ENCODE results near the gene COMTD1. TPM values are rescaled to one million over a fixed set of nuclear protein-coding genes. Genes with fewer than 3 reads are reported as not detected.
"Not testable (repeated sequence)": the region's sequence is repeated elsewhere in the genome, so short reads cannot be mapped to it uniquely, and the experiment has no call there.

Gene COMTD1
- total RNA-seq, 1 donor from 2014 or later: 18.3 TPM

GRCh38 chr10:75226656-75227055, 9.1 kb downstream of the COMTD1 start:
- DNase-seq: no peak
- peak overlapping the region; percentile 75 for H3K27ac ChIP-seq
- TF ChIP-seq CTCF (IDR thresholded peaks at IDR 0.05): no peak
- H3K9me3 ChIP-seq: no peaks in the 10 kb centered on the region
- no peak for ATAC-seq
- peaks cover 59% of the 10 kb centered on the region for H3K4me1 ChIP-seq
- no peaks in the 10 kb centered on the region for H3K27me3 ChIP-seq (ENCODE audit: low read depth)
- no peak overlapping the region for H3K4me3 ChIP-seq
- H3K36me3 ChIP-seq: peaks cover 76% of the 10 kb centered on the region
- intact Hi-C loops (cut with DNase I): no loop called here

GRCh38 chr10:75226095-75226494, 9.7 kb downstream of the COMTD1 start:
- intact Hi-C loops (cut with DNase I): no loop called here
- H3K36me3 ChIP-seq: peaks cover 76% of the 10 kb centered on the region
- ATAC-seq (no peak), DNase-seq (no peak)
- no peak overlapping the region for H3K4me3 ChIP-seq
- H3K27ac ChIP-seq: peak overlapping the region; percentile 75
- H3K4me1 ChIP-seq: peaks cover 59% of the 10 kb centered on the region
- H3K9me3 ChIP-seq: no peaks in the 10 kb centered on the region
- no peaks in the 10 kb centered on the region for H3K27me3 ChIP-seq (ENCODE audit: low read depth)
- no peak for TF ChIP-seq CTCF (IDR thresholded peaks at IDR 0.05)

GRCh38 chr10:75223507-75223906, 12.2 kb downstream of the COMTD1 start:
- Histone ChIP-seq H3K36me3 (peaks cover 78% of the 10 kb centered on the region), H3K4me1 (peaks cover 55% of the 10 kb centered on the region), H3K27ac (no peak overlapping the region), H3K27me3 (ENCODE audit: low read depth) (no peaks in the 10 kb centered on the region), H3K9me3 (no peaks in the 10 kb centered on the region), H3K4me3 (no peak overlapping the region)
- intact Hi-C loops (cut with DNase I): no loop called here
- no peak for TF ChIP-seq CTCF (IDR thresholded peaks at IDR 0.05)
- no peak for ATAC-seq
- DNase-seq: no peak

GRCh38 chr10:75221492-75221891, 14.3 kb downstream of the COMTD1 start:
- H3K27ac ChIP-seq; ATAC-seq; DNase-seq; H3K4me3 ChIP-seq; H3K9me3 ChIP-seq; H3K27me3 ChIP-seq (ENCODE audit: low read depth); intact Hi-C loops (cut with DNase I): not testable (repeated sequence)
- peaks cover 84% of the 10 kb centered on the region for H3K36me3 ChIP-seq
- H3K4me1 ChIP-seq: peaks cover 36% of the 10 kb centered on the region

GRCh38 chr10:75220274-75220673, 15.5 kb downstream of the COMTD1 start:
- peaks cover 95% of the 10 kb centered on the region for H3K36me3 ChIP-seq
- DNase-seq (no peak), ATAC-seq (no peak)
- intact Hi-C loops (cut with DNase I): no loop called here
- no peaks in the 10 kb centered on the region for H3K27me3 ChIP-seq (ENCODE audit: low read depth)
- H3K4me1 ChIP-seq: peaks cover 34% of the 10 kb centered on the region
- no peak overlapping the region for H3K27ac ChIP-seq
- H3K4me3 ChIP-seq: no peak overlapping the region
- H3K9me3 ChIP-seq: no peaks in the 10 kb centered on the region
- no peak for TF ChIP-seq CTCF (IDR thresholded peaks at IDR 0.05)

- H3K36me3 ChIP-seq: peaks cover 53% of the 10 kb centered on the region
- H3K27me3 ChIP-seq (ENCODE audit: low read depth): no peaks in the 10 kb centered on the region
- DNase-seq: no peak
- intact Hi-C loops (cut with DNase I): no loop called here
- H3K4me1 ChIP-seq: peaks cover 38% of the 10 kb centered on the region
- no peaks in the 10 kb centered on the region for H3K9me3 ChIP-seq
- no peak overlapping the region for H3K27ac ChIP-seq
- no peak for ATAC-seq
- no peak for TF ChIP-seq CTCF (IDR thresholded peaks at IDR 0.05)
- peak overlapping the region; percentile 99 for H3K4me3 ChIP-seq
These were observed 23.4 kb downstream of the COMTD1 start for GRCh38 chr10:75212343-75212742.
